Prostate gland (tissue), 2 donors: ENCODE results near the gene GALNTL6. TPM values are rescaled to one million over a fixed set of nuclear protein-coding genes. Genes with fewer than 3 reads are reported as not detected.

Experiments
- DNase-seq: peaks from one replicate; pipeline ENCODE4 v3.0.0-alpha.2; 2019; ENCODE audit warnings: low spot score
- H3K27ac ChIP-seq, 2 donors: fragments of 200-600 bp; sonication (generic); 2 replicates each; pipeline ENCODE4 v1.5.1; 2017 to 2019
- H3K27me3 ChIP-seq: fragments of 200-600 bp; sonication (generic); replicated peaks from 2 replicates; pipeline ENCODE4 v1.5.1; 2019; ENCODE audit not compliant: insufficient read depth
- H3K36me3 ChIP-seq, 2 donors: fragments of 200-600 bp; sonication (generic); 1 replicate in 1 of 2; 2 replicates in 1 of 2; pipeline versions ENCODE4 v1.5.1 to v1.8.1; 2017 to 2019
- H3K4me1 ChIP-seq: fragments of 200-600 bp; sonication (generic); replicated peaks from 2 replicates; pipeline ENCODE4 v1.5.1; 2019
- H3K4me3 ChIP-seq, 2 donors: fragments of 200-600 bp; sonication (generic); 2 replicates each; pipeline ENCODE4 v1.5.1; 2017 to 2019
- H3K9me3 ChIP-seq: fragments of 200-600 bp; sonication (generic); 2 replicates; pipeline ENCODE4 v1.5.1; 2017
- CTCF ChIP-seq, 4 experiments: fragments of 200-600 bp in 2 of 4; fragments of 450-650 bp in 2 of 4; sonication (generic) in 2 of 4; IDR thresholded peaks; 1 replicate in 3 of 4; 2 replicates in 1 of 4; pipeline ENCODE4 v1.5.1; 2016 to 2019; ENCODE audit warnings: antibody characterized with exemption in 4 of 4, mild to moderate bottlenecking in 2 of 4, moderate library complexity in 2 of 4
- POLR2A ChIP-seq: fragments of 450-650 bp; IDR thresholded peaks from one replicate; pipeline ENCODE4 v1.6.1; 2016; ENCODE audit warnings: antibody characterized with exemption, mild to moderate bottlenecking
- POLR2AphosphoS5 ChIP-seq: sonication (generic); formaldehyde crosslinking; IDR thresholded peaks from one replicate; pipeline ENCODE4 v1.6.1; 2017; ENCODE audit warnings: antibody characterized with exemption
- WGBS: methylation state at CpG from one replicate; pipeline ENCODE4 v1.1.5; 2018; 5-methylcytosine and 5-hydroxymethylcytosine counted together
- intact Hi-C: fragments of 100-400 bp; cut with DNase I; formaldehyde crosslinking; loops from one replicate; pipeline ENCODE4 v1.14.2; 2022
- total RNA-seq, 2 donors: library from RNA; depleted of rRNA; stranded (reverse); fragments of >200 nt; gene quantifications; one replicate each; pipeline ENCODE4 v1.1.0, GENCODE V29; 2016

GALNTL6 gene
- total RNA-seq, 2 donors from 2014 or later = 0.23 to 0.85 TPM

GRCh38 chr4:171846232-171846631 lies 33.0 kb downstream of the GALNTL6 start:
- H3K9me3 ChIP-seq = no peaks in the 10 kb centered on the region
- no peaks in the 10 kb centered on the region for H3K27me3 ChIP-seq
- H3K4me1 ChIP-seq = no peaks in the 10 kb centered on the region
- no peak for DNase-seq
- intact Hi-C loops = no loop called here
- no peak overlapping the region for H3K4me3 ChIP-seq
- H3K27ac ChIP-seq = no peak overlapping the region
- 13% methylated on average over 2 of the region's 2 CpGs for WGBS
- TF ChIP-seq POLR2AphosphoS5 (no peak), CTCF (IDR thresholded peaks at IDR 0.05) (no peak), POLR2A (no peak)
- no peaks in the 10 kb centered on the region for H3K36me3 ChIP-seq

- Histone ChIP-seq H3K4me1 (no peaks in the 10 kb centered on the region), H3K27me3 (no peaks in the 10 kb centered on the region), H3K36me3 (no peaks in the 10 kb centered on the region), H3K4me3 (no peak overlapping the region), H3K9me3 (no peaks in the 10 kb centered on the region), H3K27ac (no peak overlapping the region)
- 73% methylated on average over 2 of the region's 2 CpGs for WGBS
- intact Hi-C loops = no loop called here
- no peak for DNase-seq
- TF ChIP-seq CTCF (IDR thresholded peaks at IDR 0.05) = no peak
- TF ChIP-seq POLR2AphosphoS5 = no peak
- no peak for TF ChIP-seq POLR2A
These were observed 33.7 kb downstream of the GALNTL6 start for GRCh38 chr4:171846893-171847292.

- Histone ChIP-seq H3K27me3 (no peaks in the 10 kb centered on the region), H3K4me1 (no peaks in the 10 kb centered on the region), H3K27ac (no peak overlapping the region), H3K36me3 (no peaks in the 10 kb centered on the region), H3K9me3 (no peaks in the 10 kb centered on the region), H3K4me3 (no peak overlapping the region)
- no peak for DNase-seq
- 70% methylated on average over 1 of the region's 1 CpG for WGBS
- intact Hi-C loops = no loop called here
- no peak for TF ChIP-seq POLR2A
- TF ChIP-seq POLR2AphosphoS5 = no peak
- no peak for TF ChIP-seq CTCF (IDR thresholded peaks at IDR 0.05)
These were observed 34.5 kb downstream of the GALNTL6 start for GRCh38 chr4:171847751-171848150.

- DNase-seq = no peak
- Histone ChIP-seq H3K36me3 (no peaks in the 10 kb centered on the region), H3K27ac (no peak overlapping the region), H3K4me3 (no peak overlapping the region), H3K9me3 (no peaks in the 10 kb centered on the region), H3K27me3 (no peaks in the 10 kb centered on the region), H3K4me1 (no peaks in the 10 kb centered on the region)
- WGBS = 90% methylated on average over 8 of the region's 8 CpGs
- intact Hi-C loops = no loop called here
- TF ChIP-seq POLR2AphosphoS5 (no peak), POLR2A (no peak), CTCF (IDR thresholded peaks at IDR 0.05) (no peak)
These were observed 36.5 kb downstream of the GALNTL6 start for GRCh38 chr4:171849686-171850222.

- DNase-seq = no peak
- intact Hi-C loops = no loop called here
- Histone ChIP-seq H3K27me3 (no peaks in the 10 kb centered on the region), H3K4me1 (no peaks in the 10 kb centered on the region), H3K4me3 (no peak overlapping the region), H3K36me3 (no peaks in the 10 kb centered on the region), H3K27ac (no peak overlapping the region), H3K9me3 (no peaks in the 10 kb centered on the region)
- TF ChIP-seq CTCF (IDR thresholded peaks at IDR 0.05) (no peak), POLR2A (no peak), POLR2AphosphoS5 (no peak)
These were observed 38.1 kb downstream of the GALNTL6 start for GRCh38 chr4:171851295-171851694.
